Spinal cord (tissue), 10 donors: ENCODE measurements around the gene DCP1B. TPM values are rescaled to one million over a fixed set of nuclear protein-coding genes. Genes with fewer than 3 reads are reported as not detected.

Experiments
- DNase-seq, 6 donors: peaks; one replicate each; pipeline versions ENCODE4 v3.0.0 to v3.0.0-alpha.2; 2013 to 2015; ENCODE audit warnings: low spot score in 6 of 6, low read depth in 4 of 6
- H3K27ac ChIP-seq: one replicate; pipeline ENCODE4 v1.5.1; 2013; ENCODE audit warnings: low read depth, low read length, control low read depth
- H3K27me3 ChIP-seq: one replicate; pipeline ENCODE4 v1.6.1; 2013; ENCODE audit warnings: low read length; ENCODE audit not compliant: control insufficient read depth, insufficient read depth
- H3K36me3 ChIP-seq: one replicate; pipeline ENCODE4 v1.6.1; 2013; ENCODE audit warnings: low read length; ENCODE audit not compliant: control insufficient read depth, insufficient read depth
- H3K4me1 ChIP-seq: one replicate; pipeline ENCODE4 v1.6.1; 2013; ENCODE audit warnings: low read length; ENCODE audit not compliant: control insufficient read depth, insufficient read depth
- H3K4me3 ChIP-seq: one replicate; pipeline ENCODE4 v1.5.1; 2013; ENCODE audit warnings: low read depth, low read length, control low read depth
- H3K9me3 ChIP-seq: one replicate; pipeline ENCODE4 v1.6.1; 2013; ENCODE audit warnings: low read length; ENCODE audit not compliant: control insufficient read depth, insufficient read depth
- WGBS: methylation state at CpG from one replicate; pipeline ENCODE4 v1.1.5; 2013; ENCODE audit warnings: missing lambda C conversion rate; ENCODE audit not compliant: insufficient coverage; 5-methylcytosine and 5-hydroxymethylcytosine counted together
- polyA plus RNA-seq, 2 donors: library from polyadenylated mRNA; unstranded; fragments of 120-200 nt; gene quantifications; one replicate each; pipeline ENCODE4 v1.2.1, GENCODE V29; 2013; ENCODE audit not compliant: insufficient read length in 2 of 2
- total RNA-seq, 2 donors: library from RNA; depleted of rRNA in 1 of 2; stranded (reverse); fragments of 120-200 nt in 1 of 2; fragments of >200 nt in 1 of 2; gene quantifications; one replicate each; pipeline versions ENCODE4 v1.2.3 to v1.2.4, GENCODE V29; 2013 to 2014
- donor health status: healthy.

DCP1B gene
- total and polyA plus RNA-seq, 4 donors: 11.7 to 16.7 (median 15.2) TPM

GRCh38 chr12:1937481-1938224 is 66.6 kb downstream of the DCP1B start:
- Histone ChIP-seq H3K9me3 (no peaks in the 10 kb centered on the region), H3K27me3 (no peaks in the 10 kb centered on the region), H3K27ac (no peak overlapping the region), H3K36me3 (peaks cover 20% of the 10 kb centered on the region), H3K4me3 (no peak overlapping the region), H3K4me1 (peaks cover 36% of the 10 kb centered on the region)
- WGBS: 60% methylated on average over 4 of the region's 12 CpGs
- peak in 1 of 6 donors; percentile 24 for DNase-seq

GRCh38 chr12:1936406-1937320 is 67.6 kb downstream of the DCP1B start:
- DNase-seq: peak in 2 of 6 donors; percentile 72 to 91
- no peaks in the 10 kb centered on the region for H3K27me3 ChIP-seq
- peaks cover 43% of the 10 kb centered on the region for H3K4me1 ChIP-seq
- no peaks in the 10 kb centered on the region for H3K9me3 ChIP-seq
- peak overlapping the region; percentile 29 for H3K27ac ChIP-seq
- 50% methylated on average over 21 of the region's 25 CpGs for WGBS
- no peak overlapping the region for H3K4me3 ChIP-seq
- peaks cover 20% of the 10 kb centered on the region for H3K36me3 ChIP-seq

- Histone ChIP-seq H3K27me3 (no peaks in the 10 kb centered on the region), H3K4me3 (no peak overlapping the region), H3K4me1 (peaks cover 43% of the 10 kb centered on the region), H3K36me3 (peaks cover 23% of the 10 kb centered on the region), H3K27ac (no peak overlapping the region), H3K9me3 (no peaks in the 10 kb centered on the region)
- 66% methylated on average over 14 of the region's 21 CpGs for WGBS
- DNase-seq: no peak
Observed at GRCh38 chr12:1935700-1936378, 68.4 kb downstream of the DCP1B start.

- H3K9me3 ChIP-seq: no peaks in the 10 kb centered on the region
- no peak overlapping the region for H3K4me3 ChIP-seq
- peaks cover under 1% of the 10 kb centered on the region for H3K27me3 ChIP-seq
- no peak overlapping the region for H3K27ac ChIP-seq
- peaks cover 43% of the 10 kb centered on the region for H3K4me1 ChIP-seq
- DNase-seq: no peak
- WGBS: 94% methylated on average over 6 of the region's 10 CpGs
- H3K36me3 ChIP-seq: peaks cover 24% of the 10 kb centered on the region
Observed at GRCh38 chr12:1935242-1935641, 69.0 kb downstream of the DCP1B start.

GRCh38 chr12:1934831-1935230 is 69.4 kb downstream of the DCP1B start:
- Histone ChIP-seq H3K27me3 (peaks cover 2% of the 10 kb centered on the region), H3K4me1 (peaks cover 42% of the 10 kb centered on the region), H3K27ac (no peak overlapping the region), H3K36me3 (peaks cover 24% of the 10 kb centered on the region), H3K4me3 (no peak overlapping the region), H3K9me3 (no peaks in the 10 kb centered on the region)
- WGBS: 94% methylated on average over 12 of the region's 12 CpGs
- DNase-seq: no peak

- no peaks in the 10 kb centered on the region for H3K9me3 ChIP-seq
- peaks cover 24% of the 10 kb centered on the region for H3K36me3 ChIP-seq
- no peak overlapping the region for H3K27ac ChIP-seq
- WGBS: 97% methylated on average over 3 of the region's 5 CpGs
- DNase-seq: no peak
- peaks cover 2% of the 10 kb centered on the region for H3K27me3 ChIP-seq
- peaks cover 39% of the 10 kb centered on the region for H3K4me1 ChIP-seq
- H3K4me3 ChIP-seq: no peak overlapping the region
Observed at GRCh38 chr12:1934068-1934467, 70.2 kb downstream of the DCP1B start.

GRCh38 chr12:1933342-1934051 is 70.8 kb downstream of the DCP1B start:
- Histone ChIP-seq H3K27ac (no peak overlapping the region), H3K4me1 (peaks cover 39% of the 10 kb centered on the region), H3K36me3 (peaks cover 24% of the 10 kb centered on the region), H3K27me3 (peaks cover 2% of the 10 kb centered on the region), H3K4me3 (no peak overlapping the region), H3K9me3 (no peaks in the 10 kb centered on the region)
- DNase-seq: peak in 1 of 6 donors; percentile 75
- WGBS: 62% methylated on average over 12 of the region's 16 CpGs

- Histone ChIP-seq H3K4me1 (peaks cover 40% of the 10 kb centered on the region), H3K36me3 (peaks cover 20% of the 10 kb centered on the region), H3K27me3 (peaks cover 2% of the 10 kb centered on the region), H3K4me3 (no peak overlapping the region), H3K27ac (no peak overlapping the region), H3K9me3 (no peaks in the 10 kb centered on the region)
- DNase-seq: peak in 3 of 6 donors; percentile 44 to 68 (median 60)
- 21% methylated on average over 15 of the region's 16 CpGs for WGBS
Observed at GRCh38 chr12:1932264-1932777, 71.9 kb downstream of the DCP1B start.

GRCh38 chr12:1931642-1932041 is 72.6 kb downstream of the DCP1B start:
- no peak for DNase-seq
- H3K4me1 ChIP-seq: peaks cover 36% of the 10 kb centered on the region

More at GRCh38 chr12:1931642-1932041, 72.6 kb downstream of the DCP1B start:
- no peak overlapping the region for H3K27ac ChIP-seq
- H3K27me3 ChIP-seq: peaks cover 2% of the 10 kb centered on the region
- no peaks in the 10 kb centered on the region for H3K9me3 ChIP-seq
- no peak overlapping the region for H3K4me3 ChIP-seq
- WGBS: 85% methylated on average over 8 of the region's 9 CpGs
- H3K36me3 ChIP-seq: peaks cover 18% of the 10 kb centered on the region
